GM12872 (cell line): ENCODE data around the gene AGAP1.

Experiments
- CTCF ChIP-seq: IDR thresholded peaks from 3 replicates; pipeline ENCODE4 v1.5.1; 2011; ENCODE audit warnings: low read depth, mild to moderate bottlenecking, low read length, moderate library complexity; ENCODE audit not compliant: insufficient read depth

The AGAP1 gene

DNA sequence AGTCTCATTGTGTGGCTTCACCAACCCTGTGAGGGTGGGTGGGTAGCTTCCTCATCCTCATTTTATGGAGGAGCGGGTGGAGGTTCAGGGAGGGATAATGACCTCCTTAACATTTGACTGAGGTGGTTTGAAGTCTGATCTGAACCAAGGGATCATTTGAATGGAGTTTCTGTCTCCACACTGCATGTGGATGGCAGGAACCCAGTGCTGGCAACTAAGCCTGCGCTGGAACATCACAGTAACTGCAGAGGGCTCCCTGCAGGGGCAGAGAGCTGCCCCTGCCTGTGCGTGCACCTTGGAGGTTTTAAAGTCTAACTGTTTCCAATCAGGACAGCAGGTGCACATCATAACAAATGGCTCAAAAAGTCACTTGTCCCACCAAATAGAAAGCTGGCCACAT is 3.3 kb downstream of the AGAP1 start:
- TF ChIP-seq CTCF = no peak

GRCh38 chr2:235498541-235498940 is 4.7 kb downstream of the AGAP1 start:
- no peak for TF ChIP-seq CTCF

GRCh38 chr2:235498946-235499812 is 5.3 kb downstream of the AGAP1 start:
- no peak for TF ChIP-seq CTCF

DNA sequence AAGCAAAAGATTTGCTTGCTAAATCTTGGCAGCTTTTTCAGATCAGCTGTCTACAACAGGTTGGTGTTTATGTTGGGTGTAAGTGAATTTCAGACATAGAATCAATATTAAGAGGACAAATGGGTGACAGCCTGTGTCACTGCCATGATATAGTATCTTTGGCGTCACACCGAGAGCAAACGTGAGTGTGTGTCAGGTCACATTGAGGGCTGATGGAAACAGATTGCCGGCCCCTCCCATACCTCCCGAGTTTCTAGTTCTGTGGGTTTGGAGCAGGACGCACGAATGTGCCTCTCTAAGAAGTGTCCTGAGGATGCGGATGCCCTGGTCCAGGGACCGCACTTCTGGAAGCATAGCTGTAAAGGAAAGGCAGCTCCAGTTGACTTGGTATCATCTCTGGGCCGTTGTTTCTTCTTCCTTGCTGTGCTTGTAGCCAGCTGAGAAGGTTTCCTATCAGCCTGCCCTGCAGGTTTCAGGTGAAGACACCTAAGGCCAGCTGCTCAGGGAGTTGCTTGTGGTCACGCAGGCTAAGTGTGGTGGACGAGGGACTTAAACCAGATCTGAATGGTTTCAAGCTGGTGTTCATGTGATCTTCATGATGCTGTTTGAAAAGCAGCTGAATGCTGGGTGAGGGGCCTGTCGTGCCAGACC is 6.4 kb downstream of the AGAP1 start:
- TF ChIP-seq CTCF = no peak

- no peak for TF ChIP-seq CTCF
These were observed 7.2 kb downstream of the AGAP1 start for GRCh38 chr2:235500761-235501672.

- TF ChIP-seq CTCF = no peak
These were observed 7.8 kb downstream of the AGAP1 start for GRCh38 chr2:235501673-235502031.

DNA sequence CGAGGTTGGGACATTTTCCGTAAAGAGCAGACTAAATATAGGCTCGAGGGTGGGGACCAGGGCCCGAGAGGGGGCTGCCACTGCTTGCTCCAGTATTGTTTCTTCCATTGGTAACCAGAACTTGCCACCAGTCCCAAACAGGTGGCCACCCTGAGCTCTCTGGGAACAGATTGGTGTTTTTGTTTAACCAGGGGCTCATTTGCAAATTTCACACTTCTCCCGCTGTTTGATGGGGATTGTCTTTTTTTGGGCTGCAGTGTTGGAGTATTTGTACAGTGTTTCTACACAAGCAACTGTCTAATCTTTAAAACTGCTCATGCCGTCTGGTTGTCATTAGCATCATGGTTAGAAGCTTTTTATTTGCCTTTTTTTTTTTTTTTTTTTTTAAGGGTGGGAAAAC is 8.5 kb downstream of the AGAP1 start:
- TF ChIP-seq CTCF = no peak
